Natural killer cell (primary cell): ENCODE data around the gene RAD51B. TPM values are rescaled to one million over a fixed set of nuclear protein-coding genes. Genes with fewer than 3 reads are reported as not detected.

Experiments
- ATAC-seq, 3 donors: fragments of 150-1000 bp in 2 of 3; fragments of 200-7000 bp in 1 of 3; cut with Tn5 transposase; 1 replicate in 1 of 3; 2 replicates in 2 of 3; pipeline ENCODE4 v1.10.0; 2021; ENCODE audit warnings: mild to moderate bottlenecking in 2 of 3, moderate library complexity in 2 of 3
- DNase-seq, 2 donors: peaks; one replicate each; pipeline versions ENCODE4 v3.0.0 to v3.0.0-alpha.2; 2013 to 2021; ENCODE audit warnings: mixed read lengths in 1 of 2
- H3K27ac ChIP-seq: one replicate; pipeline ENCODE4 v1.5.1; 2013; ENCODE audit warnings: mild to moderate bottlenecking, low read length
- H3K27me3 ChIP-seq: one replicate; pipeline ENCODE4 v1.6.1; 2013; ENCODE audit warnings: low read length; ENCODE audit not compliant: control insufficient read depth, insufficient read depth
- H3K36me3 ChIP-seq: one replicate; pipeline ENCODE4 v1.6.1; 2013; ENCODE audit warnings: low read length; ENCODE audit not compliant: control insufficient read depth, insufficient read depth
- H3K4me1 ChIP-seq: one replicate; pipeline ENCODE4 v1.6.1; 2013; ENCODE audit warnings: low read length; ENCODE audit not compliant: control insufficient read depth, insufficient read depth
- H3K4me3 ChIP-seq: one replicate; pipeline ENCODE4 v1.5.1; 2013; ENCODE audit warnings: low read length
- H3K9me3 ChIP-seq: one replicate; pipeline ENCODE4 v1.6.1; 2013; ENCODE audit warnings: low read length; ENCODE audit not compliant: control insufficient read depth, insufficient read depth
- H3K27ac Mint-ChIP-seq, 2 donors: one replicate each; pipeline ENCODE4 v1.8.0; 2022; ENCODE audit warnings: mild to moderate bottlenecking in 2 of 2, mixed read lengths in 2 of 2, moderate library complexity in 1 of 2
- H3K27me3 Mint-ChIP-seq, 2 donors: one replicate each; pipeline ENCODE4 v1.8.0; 2022; ENCODE audit warnings: low read depth in 2 of 2, mixed read lengths in 2 of 2
- H3K36me3 Mint-ChIP-seq: one replicate; pipeline ENCODE4 v1.8.0; 2022; ENCODE audit warnings: mixed read lengths
- H3K4me1 Mint-ChIP-seq, 2 donors: one replicate each; pipeline ENCODE4 v1.8.0; 2022; ENCODE audit warnings: mixed read lengths in 2 of 2
- H3K4me3 Mint-ChIP-seq: one replicate; pipeline ENCODE4 v1.8.0; 2022; ENCODE audit warnings: mild to moderate bottlenecking, moderate library complexity, mixed read lengths
- H3K9me3 Mint-ChIP-seq, 2 donors: one replicate each; pipeline ENCODE4 v1.8.0; 2022; ENCODE audit warnings: mixed read lengths in 2 of 2
- WGBS: methylation state at CpG from one replicate; pipeline ENCODE4 v1.1.7; 2013; ENCODE audit warnings: missing lambda C conversion rate; ENCODE audit not compliant: insufficient coverage; 5-methylcytosine and 5-hydroxymethylcytosine counted together
- intact Hi-C: fragments of 100-400 bp; cut with micrococcal nuclease; formaldehyde crosslinking; loops from one replicate; pipeline ENCODE4 v1.14.2; 2022
- total RNA-seq, 4 donors: library from RNA; stranded (reverse); fragments of 120-200 nt in 1 of 4; gene quantifications; one replicate each; pipeline versions ENCODE4 v1.2.3 to v1.2.4, GENCODE V29; 2013 to 2022
- TF ChIP-seq, protein P1 (sequence below): fragments of 200-600 bp; IDR thresholded peaks from one replicate; pipeline ENCODE4 v1.8.0; 2022; ENCODE audit warnings: antibody characterized with exemption

The RAD51B gene
- total RNA-seq, 3 donors from 2014 or later (not counting 1 experiment from before 2014, with no cell fraction given), result 28.1 to 37.6 (median 28.6) TPM

DNA sequence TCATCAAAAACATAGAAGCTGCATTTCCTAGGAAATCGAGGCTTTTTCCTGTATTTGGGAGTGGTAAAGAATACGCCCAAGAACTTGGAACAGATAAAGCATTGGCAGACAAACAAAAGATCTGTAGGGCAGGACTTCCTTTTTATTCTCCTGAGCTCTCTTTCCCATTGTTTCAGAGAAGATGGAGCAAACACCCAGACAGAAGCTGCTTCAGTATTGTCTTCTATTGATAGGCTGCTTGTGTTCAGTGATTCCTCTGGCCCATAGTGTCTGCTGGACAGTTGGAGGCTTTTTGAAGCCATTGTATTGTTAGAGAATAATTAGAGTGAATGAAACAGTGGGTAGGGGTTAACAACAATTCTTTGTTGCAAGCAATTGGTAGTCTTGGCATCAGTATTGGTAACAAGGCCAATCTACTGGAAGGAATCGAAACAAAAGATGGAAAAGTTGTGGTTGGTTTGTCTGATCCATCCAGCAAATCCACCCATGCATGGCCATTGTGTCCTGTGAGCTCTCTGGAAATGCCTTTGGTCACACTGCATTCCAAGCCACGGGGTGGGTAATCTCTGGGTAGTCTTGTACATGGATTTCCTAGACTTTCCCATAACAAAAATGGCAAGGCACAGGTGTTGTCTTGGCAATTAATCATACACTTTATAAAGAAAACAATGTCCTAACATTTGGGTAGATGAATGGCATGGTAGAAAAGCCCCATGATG lies 424.8 kb downstream of the RAD51B start:
- no peaks in the 10 kb centered on the region for H3K27me3 ChIP-seq
- peaks cover 7 to 10% of the 10 kb centered on the region in 2 donors for H3K4me1 Mint-ChIP-seq
- no peaks in the 10 kb centered on the region for H3K36me3 Mint-ChIP-seq
- no peaks in the 10 kb centered on the region for H3K36me3 ChIP-seq
- no peak overlapping the region for H3K4me3 ChIP-seq
- 96% methylated on average over 4 of the region's 4 CpGs for WGBS
- no peak for DNase-seq
- intact Hi-C loops, result no loop called here
- TF ChIP-seq, protein P1, sequence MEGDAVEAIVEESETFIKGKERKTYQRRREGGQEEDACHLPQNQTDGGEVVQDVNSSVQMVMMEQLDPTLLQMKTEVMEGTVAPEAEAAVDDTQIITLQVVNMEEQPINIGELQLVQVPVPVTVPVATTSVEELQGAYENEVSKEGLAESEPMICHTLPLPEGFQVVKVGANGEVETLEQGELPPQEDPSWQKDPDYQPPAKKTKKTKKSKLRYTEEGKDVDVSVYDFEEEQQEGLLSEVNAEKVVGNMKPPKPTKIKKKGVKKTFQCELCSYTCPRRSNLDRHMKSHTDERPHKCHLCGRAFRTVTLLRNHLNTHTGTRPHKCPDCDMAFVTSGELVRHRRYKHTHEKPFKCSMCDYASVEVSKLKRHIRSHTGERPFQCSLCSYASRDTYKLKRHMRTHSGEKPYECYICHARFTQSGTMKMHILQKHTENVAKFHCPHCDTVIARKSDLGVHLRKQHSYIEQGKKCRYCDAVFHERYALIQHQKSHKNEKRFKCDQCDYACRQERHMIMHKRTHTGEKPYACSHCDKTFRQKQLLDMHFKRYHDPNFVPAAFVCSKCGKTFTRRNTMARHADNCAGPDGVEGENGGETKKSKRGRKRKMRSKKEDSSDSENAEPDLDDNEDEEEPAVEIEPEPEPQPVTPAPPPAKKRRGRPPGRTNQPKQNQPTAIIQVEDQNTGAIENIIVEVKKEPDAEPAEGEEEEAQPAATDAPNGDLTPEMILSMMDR, result no peak
- H3K27me3 Mint-ChIP-seq, result no peaks in the 10 kb centered on the region
- no peaks in the 10 kb centered on the region for H3K9me3 Mint-ChIP-seq
- no peak overlapping the region for H3K27ac ChIP-seq
- H3K27ac Mint-ChIP-seq, result no peak overlapping the region
- H3K4me3 Mint-ChIP-seq, result no peak overlapping the region
- no peaks in the 10 kb centered on the region for H3K9me3 ChIP-seq
- ATAC-seq, result no peak
- peaks cover 9% of the 10 kb centered on the region for H3K4me1 ChIP-seq

DNA sequence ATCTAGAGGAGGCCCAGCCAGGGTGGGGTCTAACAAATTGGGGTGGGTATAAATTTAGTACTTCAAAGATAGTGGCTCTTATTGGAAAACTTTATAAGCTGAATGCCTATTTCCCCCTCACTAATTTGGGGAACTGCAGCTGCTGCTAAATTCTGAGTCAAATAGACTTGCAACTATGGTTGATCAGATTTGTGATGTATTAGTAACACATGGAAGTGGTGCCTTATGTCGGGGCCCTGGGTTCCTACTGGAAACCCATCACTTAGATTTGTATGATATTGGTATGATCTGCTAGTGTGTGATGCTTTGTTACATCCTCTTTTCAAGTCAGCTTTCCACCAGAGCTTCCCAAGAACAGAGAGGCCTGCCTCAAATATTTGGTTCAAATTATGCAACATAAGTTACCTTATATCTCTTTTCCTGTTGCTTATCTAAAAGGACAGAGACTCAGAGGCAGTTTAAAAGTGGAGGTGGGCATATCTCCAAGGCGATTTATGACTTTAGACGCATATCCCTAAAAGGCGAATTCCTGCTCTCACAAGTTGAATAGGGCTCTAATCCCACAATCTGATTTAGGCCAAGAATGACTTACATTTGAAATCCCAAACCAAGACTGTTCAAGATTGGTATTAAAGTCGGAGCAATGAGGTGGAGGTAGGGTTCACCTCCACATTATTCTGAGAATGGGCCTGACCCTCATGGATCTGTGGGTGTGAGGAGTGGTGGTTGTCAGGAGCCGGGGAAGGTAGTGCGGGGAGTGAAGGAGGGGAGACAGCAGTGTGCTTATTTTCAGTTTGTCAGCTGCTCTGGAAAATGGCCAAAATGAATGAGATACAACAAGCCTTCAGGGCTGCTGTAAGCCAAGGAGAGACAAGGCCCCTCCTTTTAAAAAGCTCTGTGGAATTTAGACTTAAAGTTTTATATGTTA lies 425.8 kb downstream of the RAD51B start:
- Histone ChIP-seq H3K27me3 (no peaks in the 10 kb centered on the region), H3K9me3 (no peaks in the 10 kb centered on the region), H3K27ac (no peak overlapping the region), H3K4me3 (no peak overlapping the region), H3K4me1 (peaks cover 9% of the 10 kb centered on the region), H3K36me3 (no peaks in the 10 kb centered on the region)
- Mint-ChIP-seq H3K4me3 (no peak overlapping the region), H3K27me3 (no peaks in the 10 kb centered on the region), H3K9me3 (no peaks in the 10 kb centered on the region), H3K36me3 (no peaks in the 10 kb centered on the region), H3K27ac (no peak overlapping the region), H3K4me1 (peaks cover 13 to 20% of the 10 kb centered on the region in 2 donors)
- TF ChIP-seq, protein P1, result no peak
- ATAC-seq, result no peak
- 85% methylated on average over 7 of the region's 7 CpGs for WGBS
- intact Hi-C loops, result loop anchor here (5.0 kb wide), 1 partner anchor 107 kb away; no protein-coding TSS in a partner anchor
- no peak for DNase-seq

DNA sequence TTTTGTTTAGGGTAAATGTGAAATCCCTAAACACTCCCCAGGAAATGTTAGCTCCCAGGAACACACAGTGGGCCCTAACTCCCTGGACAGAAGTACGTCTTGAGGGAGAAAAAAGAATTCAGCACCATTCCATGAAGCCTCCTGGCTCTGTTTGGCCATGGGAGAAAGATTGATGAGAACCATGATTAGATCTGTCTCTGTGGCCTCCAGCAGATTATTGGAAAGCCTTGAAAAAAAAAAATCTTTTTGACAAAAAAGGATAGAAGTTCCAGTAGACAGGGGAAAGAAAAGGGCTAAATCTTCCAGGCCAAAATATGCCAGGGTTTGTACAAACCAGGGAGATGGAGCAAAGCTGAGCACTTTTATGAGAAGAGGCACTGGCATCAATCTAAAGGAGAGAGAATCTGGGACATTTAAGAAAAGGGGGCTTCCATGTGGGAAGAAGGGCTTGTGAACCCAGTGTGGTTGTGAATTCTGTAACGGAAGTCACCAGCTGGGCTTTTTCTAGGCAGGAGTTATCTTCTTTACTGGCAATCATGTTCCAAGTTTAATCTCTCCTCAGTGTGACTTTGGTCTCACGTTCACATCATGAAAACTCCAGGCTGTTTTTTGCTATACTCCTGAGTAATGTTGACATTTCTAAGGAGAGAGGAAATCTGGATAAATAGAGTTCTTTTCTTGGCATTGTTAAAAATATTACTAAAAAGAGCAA lies 426.7 kb downstream of the RAD51B start:
- Mint-ChIP-seq H3K27ac (no peak overlapping the region), H3K36me3 (no peaks in the 10 kb centered on the region), H3K9me3 (no peaks in the 10 kb centered on the region), H3K27me3 (no peaks in the 10 kb centered on the region), H3K4me1 (peaks cover 13 to 25% of the 10 kb centered on the region in 2 donors), H3K4me3 (no peak overlapping the region)
- H3K4me3 ChIP-seq, result no peak overlapping the region
- H3K9me3 ChIP-seq, result no peaks in the 10 kb centered on the region
- H3K4me1 ChIP-seq, result peaks cover 9% of the 10 kb centered on the region
- TF ChIP-seq, protein P1, result no peak
- no peaks in the 10 kb centered on the region for H3K27me3 ChIP-seq
- no peak overlapping the region for H3K27ac ChIP-seq
- no peak for ATAC-seq
- intact Hi-C loops, result loop anchor here (5.0 kb wide), 1 partner anchor 106 kb away; no protein-coding TSS in a partner anchor
- WGBS, result 97% methylated on average over 2 of the region's 3 CpGs
- no peak for DNase-seq
- H3K36me3 ChIP-seq, result no peaks in the 10 kb centered on the region
